Measurements from ENCODE around the gene PGC. TPM values are rescaled to one million over a fixed set of nuclear protein-coding genes. Genes with fewer than 3 reads are reported as not detected.

Gene PGC
- total and polyA plus RNA-seq, 9 of the 15 experiments (the other 6 are each of a cell fraction or from before 2014, with no cell fraction given) = 0.17 to 0.40 TPM; not detected in 7

DNA sequence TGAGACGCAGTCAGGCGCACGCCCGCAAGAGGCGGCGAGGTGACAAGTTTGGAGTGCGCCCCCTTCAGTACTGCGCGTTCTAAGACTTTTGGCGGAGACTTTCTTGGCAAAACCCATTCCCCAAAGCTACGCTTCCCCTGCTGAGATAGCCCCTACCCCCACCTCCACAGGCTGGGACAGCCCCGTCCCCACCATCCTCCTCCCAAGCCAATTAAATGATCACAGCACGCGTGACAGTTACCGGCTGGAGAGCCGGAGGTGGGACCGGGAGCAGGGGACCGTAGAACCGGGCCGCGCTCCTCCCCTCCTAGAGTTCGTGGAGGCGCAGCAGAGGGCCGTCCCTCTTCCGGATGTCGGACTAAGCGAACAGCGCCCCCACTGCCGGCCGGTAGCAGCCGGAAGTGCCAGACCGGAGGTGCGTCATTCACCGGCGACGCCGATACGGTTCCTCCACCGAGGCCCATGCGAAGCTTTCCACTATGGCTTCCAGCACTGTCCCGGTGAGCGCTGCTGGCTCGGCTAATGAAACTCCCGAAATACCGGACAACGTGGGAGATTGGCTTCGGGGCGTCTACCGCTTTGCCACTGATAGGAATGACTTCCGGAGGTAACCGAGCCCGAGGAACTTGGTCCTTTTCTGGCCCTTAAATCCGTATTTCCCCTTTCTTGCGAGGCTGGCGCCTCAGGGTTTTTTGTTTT lies 40.2 kb upstream of the PGC start, which contains the start of gene TOMM6 (continued):
- TF ChIP-seq, protein P1, sequence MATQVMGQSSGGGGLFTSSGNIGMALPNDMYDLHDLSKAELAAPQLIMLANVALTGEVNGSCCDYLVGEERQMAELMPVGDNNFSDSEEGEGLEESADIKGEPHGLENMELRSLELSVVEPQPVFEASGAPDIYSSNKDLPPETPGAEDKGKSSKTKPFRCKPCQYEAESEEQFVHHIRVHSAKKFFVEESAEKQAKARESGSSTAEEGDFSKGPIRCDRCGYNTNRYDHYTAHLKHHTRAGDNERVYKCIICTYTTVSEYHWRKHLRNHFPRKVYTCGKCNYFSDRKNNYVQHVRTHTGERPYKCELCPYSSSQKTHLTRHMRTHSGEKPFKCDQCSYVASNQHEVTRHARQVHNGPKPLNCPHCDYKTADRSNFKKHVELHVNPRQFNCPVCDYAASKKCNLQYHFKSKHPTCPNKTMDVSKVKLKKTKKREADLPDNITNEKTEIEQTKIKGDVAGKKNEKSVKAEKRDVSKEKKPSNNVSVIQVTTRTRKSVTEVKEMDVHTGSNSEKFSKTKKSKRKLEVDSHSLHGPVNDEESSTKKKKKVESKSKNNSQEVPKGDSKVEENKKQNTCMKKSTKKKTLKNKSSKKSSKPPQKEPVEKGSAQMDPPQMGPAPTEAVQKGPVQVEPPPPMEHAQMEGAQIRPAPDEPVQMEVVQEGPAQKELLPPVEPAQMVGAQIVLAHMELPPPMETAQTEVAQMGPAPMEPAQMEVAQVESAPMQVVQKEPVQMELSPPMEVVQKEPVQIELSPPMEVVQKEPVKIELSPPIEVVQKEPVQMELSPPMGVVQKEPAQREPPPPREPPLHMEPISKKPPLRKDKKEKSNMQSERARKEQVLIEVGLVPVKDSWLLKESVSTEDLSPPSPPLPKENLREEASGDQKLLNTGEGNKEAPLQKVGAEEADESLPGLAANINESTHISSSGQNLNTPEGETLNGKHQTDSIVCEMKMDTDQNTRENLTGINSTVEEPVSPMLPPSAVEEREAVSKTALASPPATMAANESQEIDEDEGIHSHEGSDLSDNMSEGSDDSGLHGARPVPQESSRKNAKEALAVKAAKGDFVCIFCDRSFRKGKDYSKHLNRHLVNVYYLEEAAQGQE (IDR thresholded peaks at IDR 0.05; ENCODE audit: borderline replicate concordance) = no peak; the same call in 1 of the 2 replicates
- TF ChIP-seq, protein P1 (CRISPR knock-in tag; IDR thresholded peaks at IDR 0.05; ENCODE audit: low read depth) = peak; percentile 38; the same call in 1 of the 2 replicates
- TF ChIP-seq ZNF695 (CRISPR knock-in tag; IDR thresholded peaks at IDR 0.05) (no peak), ZFP30 (CRISPR knock-in tag; IDR thresholded peaks at IDR 0.05; ENCODE audit: borderline replicate concordance) (no peak), CHAMP1 (IDR thresholded peaks at IDR 0.05) (peak; percentile 75; the same call in 1 of the 2 replicates), ZKSCAN1 (IDR thresholded peaks at IDR 0.05; ENCODE audit: low read depth, low read length) (0 out of 2 replicates have a peak, but pooled peaks have one; percentile 54), CHD4 (IDR thresholded peaks at IDR 0.05; ENCODE audit: insufficient read depth, insufficient replicate concordance, low read depth, low read length, poor library complexity, severe bottlenecking) (no peak), ZNF609 (CRISPR knock-in tag; IDR thresholded peaks at IDR 0.05; ENCODE audit: borderline replicate concordance) (no peak), NELFE (IDR thresholded peaks at IDR 0.05; ENCODE audit: insufficient read depth, insufficient read length) (no peak)
